CD8-positive, alpha-beta memory T cell (primary cell): Measurements from ENCODE around the gene FHIT. TPM values are rescaled to one million over a fixed set of nuclear protein-coding genes. Genes with fewer than 3 reads are reported as not detected.

ENCODE experiments used
- CTCF ChIA-PET: fragments of 350-600 bp; sonication (Branson Sonifier 250); formaldehyde crosslinking; loops from one replicate; lab custom pipeline; 2021; ENCODE audit warnings: antibody characterized with exemption; lab: Charles Lee
- POLR2A ChIA-PET: fragments of 350-600 bp; sonication (Branson Sonifier 250); formaldehyde crosslinking; loops from one replicate; lab custom pipeline; 2021; ENCODE audit warnings: antibody characterized with exemption; lab: Charles Lee
- DNase-seq, 5 donors: peaks; one replicate each; pipeline versions ENCODE4 v3.0.0 to v3.0.0-alpha.2; 2020 to 2022; ENCODE audit warnings: mixed read lengths in 1 of 5
- H3K27ac ChIP-seq: one replicate; pipeline ENCODE4 v1.7.0; 2013; ENCODE audit warnings: low read depth, mild to moderate bottlenecking, low read length, moderate library complexity
- H3K27me3 ChIP-seq: 2 replicates; pipeline ENCODE4 v1.7.0; 2013; ENCODE audit warnings: low read length, mild to moderate bottlenecking; ENCODE audit not compliant: insufficient read depth, poor library complexity, severe bottlenecking
- H3K36me3 ChIP-seq: 2 replicates; pipeline ENCODE4 v1.7.0; 2013; ENCODE audit warnings: mild to moderate bottlenecking, low read length, moderate library complexity; ENCODE audit not compliant: insufficient read depth
- H3K4me1 ChIP-seq: 2 replicates; pipeline ENCODE4 v1.7.0; 2013; ENCODE audit warnings: mild to moderate bottlenecking, low read length, moderate library complexity; ENCODE audit not compliant: insufficient read depth
- H3K4me3 ChIP-seq: 2 replicates; pipeline ENCODE4 v1.7.0; 2013; ENCODE audit warnings: mild to moderate bottlenecking, low read length
- H3K9me3 ChIP-seq: 2 replicates; pipeline ENCODE4 v1.7.0; 2013; ENCODE audit warnings: mild to moderate bottlenecking, low read length
- H3K27ac Mint-ChIP-seq, 8 donors: one replicate each; pipeline ENCODE4 v1.8.0; 2020 to 2021; ENCODE audit warnings: mixed read lengths in 8 of 8, mild to moderate bottlenecking in 6 of 8, inconsistent platforms in 3 of 8, moderate library complexity in 3 of 8
- H3K27me3 Mint-ChIP-seq, 2 donors: one replicate each; pipeline ENCODE4 v1.8.0; 2020 to 2021; ENCODE audit warnings: mixed read lengths in 2 of 2, mild to moderate bottlenecking in 1 of 2, moderate library complexity in 1 of 2
- H3K36me3 Mint-ChIP-seq, 3 donors: one replicate each; pipeline ENCODE4 v1.8.0; 2020 to 2021; ENCODE audit warnings: mixed read lengths in 3 of 3, inconsistent platforms in 1 of 3, mild to moderate bottlenecking in 1 of 3
- H3K4me1 Mint-ChIP-seq, 3 donors: one replicate each; pipeline ENCODE4 v1.8.0; 2020 to 2021; ENCODE audit warnings: mixed read lengths in 3 of 3, inconsistent platforms in 1 of 3, mild to moderate bottlenecking in 1 of 3
- H3K4me3 Mint-ChIP-seq, 7 donors: one replicate each; pipeline ENCODE4 v1.8.0; 2020 to 2021; ENCODE audit warnings: mixed read lengths in 7 of 7, mild to moderate bottlenecking in 6 of 7, moderate library complexity in 4 of 7, inconsistent platforms in 2 of 7
- H3K9me3 Mint-ChIP-seq, 5 donors: one replicate each; pipeline ENCODE4 v1.8.0; 2020 to 2022; ENCODE audit warnings: mixed read lengths in 5 of 5, mild to moderate bottlenecking in 3 of 5, moderate library complexity in 2 of 5, inconsistent platforms in 1 of 5
- polyA plus RNA-seq: library from polyadenylated mRNA; unstranded; fragments of 300-500 nt; fragmentation: Illumina TruSeq; gene quantifications from one replicate; pipeline ENCODE4 v1.2.3, GENCODE V29; 2021
- total RNA-seq, 2 experiments: library from RNA; stranded (reverse); gene quantifications; one replicate each; pipeline ENCODE4 v1.2.3, GENCODE V29; 2021

FHIT gene
- total and polyA plus RNA-seq, 3 experiments from 2014 or later, result 4.1 to 7.4 (median 4.2) TPM

- H3K9me3 Mint-ChIP-seq, result peaks cover 0 to 2% (median 0%) of the 10 kb centered on the region in 5 donors
- peaks cover 0 to 2% of the 10 kb centered on the region in 2 donors for H3K27me3 Mint-ChIP-seq
- no peaks in the 10 kb centered on the region for H3K36me3 ChIP-seq
- ChIA-PET POLR2A (no interaction called here), CTCF (no interaction called here)
- peaks cover 5% of the 10 kb centered on the region for H3K4me1 ChIP-seq
- H3K36me3 Mint-ChIP-seq, result no peaks in the 10 kb centered on the region
- H3K4me3 ChIP-seq, result no peak overlapping the region
- H3K9me3 ChIP-seq, result no peaks in the 10 kb centered on the region
- no peak overlapping the region for H3K27ac ChIP-seq
- H3K4me3 Mint-ChIP-seq, result no peak overlapping the region
- no peak overlapping the region for H3K27ac Mint-ChIP-seq
- no peaks in the 10 kb centered on the region for H3K27me3 ChIP-seq
- DNase-seq, result no peak
- H3K4me1 Mint-ChIP-seq, result peaks cover 2 to 9% (median 4%) of the 10 kb centered on the region in 3 donors
These were observed 647.4 kb downstream of the FHIT start for GRCh38 chr3:60603860-60604259.

GRCh38 chr3:60600848-60601247 is 650.4 kb downstream of the FHIT start:
- Mint-ChIP-seq H3K4me1 (peaks cover 2 to 9% (median 4%) of the 10 kb centered on the region in 3 donors), H3K9me3 (peaks cover 0 to 2% (median 0%) of the 10 kb centered on the region in 5 donors), H3K27me3 (peaks cover 4 to 5% of the 10 kb centered on the region in 2 donors), H3K36me3 (no peaks in the 10 kb centered on the region), H3K27ac (no peak overlapping the region), H3K4me3 (no peak overlapping the region)
- Histone ChIP-seq H3K9me3 (no peaks in the 10 kb centered on the region), H3K36me3 (no peaks in the 10 kb centered on the region), H3K4me1 (peaks cover 5% of the 10 kb centered on the region), H3K4me3 (no peak overlapping the region), H3K27ac (no peak overlapping the region), H3K27me3 (no peaks in the 10 kb centered on the region)
- POLR2A ChIA-PET, result no interaction called here
- CTCF ChIA-PET, result no interaction called here
- DNase-seq, result no peak

DNA sequence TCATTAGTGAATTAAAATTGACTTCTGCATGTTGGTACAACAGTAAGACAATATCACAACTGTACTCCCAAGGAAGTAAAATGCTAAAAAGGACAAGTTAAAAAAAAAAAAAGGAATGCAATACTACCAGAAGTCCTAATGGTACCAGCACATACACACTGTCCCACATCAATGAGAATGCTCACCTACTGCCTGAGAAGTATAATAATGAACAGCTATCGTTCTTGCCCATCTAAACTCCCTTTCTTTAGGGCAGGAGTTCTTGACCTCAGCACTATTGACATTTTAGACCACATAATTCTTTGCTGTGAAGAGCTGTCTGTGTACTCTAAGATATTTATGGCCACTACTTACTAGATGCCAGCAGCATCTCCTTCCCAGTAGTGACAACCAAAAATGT is 651.7 kb downstream of the FHIT start:
- no peak for DNase-seq
- ChIA-PET CTCF (interaction anchor here (1.3 kb wide), 1 partner anchor 20 kb away, joined by 3 read pairs; no protein-coding TSS in a partner anchor), POLR2A (no interaction called here)
- Histone ChIP-seq H3K4me3 (no peak overlapping the region), H3K36me3 (no peaks in the 10 kb centered on the region), H3K27ac (no peak overlapping the region), H3K9me3 (no peaks in the 10 kb centered on the region), H3K27me3 (no peaks in the 10 kb centered on the region), H3K4me1 (peaks cover 5% of the 10 kb centered on the region)
- peaks cover 2 to 9% (median 4%) of the 10 kb centered on the region in 3 donors for H3K4me1 Mint-ChIP-seq
- peaks cover 0 to 4% (median 0%) of the 10 kb centered on the region in 5 donors for H3K9me3 Mint-ChIP-seq
- no peaks in the 10 kb centered on the region for H3K36me3 Mint-ChIP-seq
- no peak overlapping the region for H3K4me3 Mint-ChIP-seq
- H3K27ac Mint-ChIP-seq, result no peak overlapping the region
- H3K27me3 Mint-ChIP-seq, result peaks cover 5 to 8% of the 10 kb centered on the region in 2 donors

GRCh38 chr3:60598671-60599070 is 652.6 kb downstream of the FHIT start:
- ChIA-PET CTCF (no interaction called here), POLR2A (no interaction called here)
- no peaks in the 10 kb centered on the region for H3K36me3 Mint-ChIP-seq
- Histone ChIP-seq H3K9me3 (no peaks in the 10 kb centered on the region), H3K27ac (no peak overlapping the region), H3K36me3 (no peaks in the 10 kb centered on the region), H3K27me3 (no peaks in the 10 kb centered on the region), H3K4me1 (peaks cover 5% of the 10 kb centered on the region), H3K4me3 (no peak overlapping the region)
- H3K27me3 Mint-ChIP-seq, result peaks cover 5 to 8% of the 10 kb centered on the region in 2 donors
- peaks cover 2 to 9% (median 4%) of the 10 kb centered on the region in 3 donors for H3K4me1 Mint-ChIP-seq
- no peak overlapping the region for H3K27ac Mint-ChIP-seq
- peaks cover 0 to 4% (median 0%) of the 10 kb centered on the region in 5 donors for H3K9me3 Mint-ChIP-seq
- no peak for DNase-seq
- H3K4me3 Mint-ChIP-seq, result no peak overlapping the region

GRCh38 chr3:60594025-60594424 is 657.2 kb downstream of the FHIT start:
- Histone ChIP-seq H3K4me3 (no peak overlapping the region), H3K27me3 (no peaks in the 10 kb centered on the region), H3K27ac (no peak overlapping the region), H3K36me3 (no peaks in the 10 kb centered on the region), H3K9me3 (no peaks in the 10 kb centered on the region), H3K4me1 (no peaks in the 10 kb centered on the region)
- no peak overlapping the region for H3K27ac Mint-ChIP-seq
- H3K4me3 Mint-ChIP-seq, result no peak overlapping the region
- no peak for DNase-seq
- H3K27me3 Mint-ChIP-seq, result peaks cover 5 to 8% of the 10 kb centered on the region in 2 donors
- ChIA-PET CTCF (no interaction called here), POLR2A (no interaction called here)
- H3K4me1 Mint-ChIP-seq, result no peaks in the 10 kb centered on the region
- H3K36me3 Mint-ChIP-seq, result no peaks in the 10 kb centered on the region
- H3K9me3 Mint-ChIP-seq, result peaks cover 0 to 2% (median 0%) of the 10 kb centered on the region in 5 donors

GRCh38 chr3:60591267-60591666 is 660.0 kb downstream of the FHIT start:
- H3K4me1 Mint-ChIP-seq, result no peaks in the 10 kb centered on the region
- H3K27me3 ChIP-seq, result no peaks in the 10 kb centered on the region
- no peaks in the 10 kb centered on the region for H3K36me3 ChIP-seq
- no peak overlapping the region for H3K4me3 Mint-ChIP-seq
- no peaks in the 10 kb centered on the region for H3K4me1 ChIP-seq
- peaks cover 2 to 5% of the 10 kb centered on the region in 2 donors for H3K27me3 Mint-ChIP-seq
- H3K27ac Mint-ChIP-seq, result no peak overlapping the region
- H3K27ac ChIP-seq, result no peak overlapping the region
- H3K36me3 Mint-ChIP-seq, result no peaks in the 10 kb centered on the region
- H3K9me3 ChIP-seq, result no peaks in the 10 kb centered on the region
- peaks cover 0 to 7% (median 0%) of the 10 kb centered on the region in 5 donors for H3K9me3 Mint-ChIP-seq
- POLR2A ChIA-PET, result no interaction called here
- no peak for DNase-seq
- CTCF ChIA-PET, result no interaction called here
- H3K4me3 ChIP-seq, result no peak overlapping the region

GRCh38 chr3:60588806-60589205 is 662.4 kb downstream of the FHIT start:
- no peak for DNase-seq
- ChIA-PET POLR2A (no interaction called here), CTCF (no interaction called here)
- no peaks in the 10 kb centered on the region for H3K4me1 Mint-ChIP-seq
- peak overlapping the region in 1 of 8 donors; percentile 17 for H3K27ac Mint-ChIP-seq
- H3K4me3 ChIP-seq, result no peak overlapping the region
- peaks cover 0 to 5% (median 0%) of the 10 kb centered on the region in 5 donors for H3K9me3 Mint-ChIP-seq
- H3K36me3 Mint-ChIP-seq, result no peaks in the 10 kb centered on the region
- no peak overlapping the region for H3K27ac ChIP-seq
- no peaks in the 10 kb centered on the region for H3K9me3 ChIP-seq
- H3K4me1 ChIP-seq, result no peaks in the 10 kb centered on the region
- no peaks in the 10 kb centered on the region for H3K27me3 Mint-ChIP-seq
- no peaks in the 10 kb centered on the region for H3K27me3 ChIP-seq
- H3K36me3 ChIP-seq, result no peaks in the 10 kb centered on the region
- H3K4me3 Mint-ChIP-seq, result no peak overlapping the region

DNA sequence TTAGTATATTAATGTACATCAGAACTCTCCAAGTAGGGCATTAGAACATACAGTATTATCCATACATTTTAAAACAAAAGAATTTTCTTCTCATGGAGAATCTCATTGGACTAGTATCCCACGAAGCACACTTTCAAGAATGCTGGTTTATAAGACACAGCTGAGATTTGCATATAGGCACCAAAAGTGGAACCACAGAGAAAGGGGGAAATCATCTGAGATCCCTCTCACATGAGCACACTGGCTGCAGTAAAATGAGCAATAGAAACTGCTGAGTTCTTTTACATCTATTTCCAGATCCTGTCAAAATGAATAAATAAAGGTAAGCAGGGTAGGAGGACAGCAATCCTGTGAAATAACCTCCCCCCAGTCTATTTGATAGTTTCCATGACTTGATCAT is 665.3 kb downstream of the FHIT start:
- DNase-seq, result no peak
- Mint-ChIP-seq H3K9me3 (peaks cover 0 to 9% (median 0%) of the 10 kb centered on the region in 5 donors), H3K4me3 (no peak overlapping the region), H3K27me3 (no peaks in the 10 kb centered on the region), H3K4me1 (no peaks in the 10 kb centered on the region), H3K36me3 (no peaks in the 10 kb centered on the region), H3K27ac (no peak overlapping the region)
- no peak overlapping the region for H3K4me3 ChIP-seq
- H3K4me1 ChIP-seq, result no peaks in the 10 kb centered on the region
- ChIA-PET POLR2A (no interaction called here), CTCF (no interaction called here)
- H3K36me3 ChIP-seq, result no peaks in the 10 kb centered on the region
- no peaks in the 10 kb centered on the region for H3K27me3 ChIP-seq
- no peak overlapping the region for H3K27ac ChIP-seq
- no peaks in the 10 kb centered on the region for H3K9me3 ChIP-seq
